GM19463 (cell line): Measurements from ENCODE around the gene CAMK1D.
"Not testable (repeated sequence)": the region's sequence is repeated elsewhere in the genome, so short reads cannot be mapped to it uniquely, and the experiment has no call there.

ENCODE experiments used
- ATAC-seq: cut with Tn5 transposase; IDR thresholded peaks from one replicate; pipeline ENCODE4 v1.9.1; 2021; ENCODE audit warnings: mild to moderate bottlenecking, moderate library complexity; ENCODE audit not compliant: unreplicated experiment

Gene CAMK1D

GRCh38 chr10:12835709-12836108 lies 486.4 kb downstream of the CAMK1D start:
- no peak for ATAC-seq

GRCh38 chr10:12838366-12838765 lies 489.0 kb downstream of the CAMK1D start:
- no peak for ATAC-seq

GRCh38 chr10:12838995-12839927 lies 489.9 kb downstream of the CAMK1D start:
- no peak for ATAC-seq

- no peak for ATAC-seq
Measured at GRCh38 chr10:12839941-12840611, 490.7 kb downstream of the CAMK1D start.

- ATAC-seq, result no peak
Measured at GRCh38 chr10:12841426-12841825, 492.1 kb downstream of the CAMK1D start.

- ATAC-seq, result no peak
Measured at GRCh38 chr10:12841826-12842225, 492.5 kb downstream of the CAMK1D start.

- no peak for ATAC-seq
Measured at GRCh38 chr10:12842310-12842709, 493.0 kb downstream of the CAMK1D start.

GRCh38 chr10:12843296-12843945 lies 494.1 kb downstream of the CAMK1D start:
- no peak for ATAC-seq

- ATAC-seq, result no peak
Measured at GRCh38 chr10:12844811-12845483, 495.6 kb downstream of the CAMK1D start.

- no peak for ATAC-seq
Measured at GRCh38 chr10:12846718-12847117, 497.4 kb downstream of the CAMK1D start.

GRCh38 chr10:12847361-12847975 lies 498.1 kb downstream of the CAMK1D start:
- no peak for ATAC-seq

- no peak for ATAC-seq
Measured at GRCh38 chr10:12848439-12849173, 499.3 kb downstream of the CAMK1D start.

GRCh38 chr10:12849319-12850181 lies 500.2 kb downstream of the CAMK1D start:
- no peak for ATAC-seq

GRCh38 chr10:12852687-12853086 lies 503.3 kb downstream of the CAMK1D start:
- ATAC-seq, result no peak

- ATAC-seq, result no peak
Measured at GRCh38 chr10:12854988-12855387, 505.6 kb downstream of the CAMK1D start.

GRCh38 chr10:12862459-12862858 lies 513.1 kb downstream of the CAMK1D start:
- no peak for ATAC-seq

GRCh38 chr10:12865515-12865914 lies 516.2 kb downstream of the CAMK1D start:
- not testable (repeated sequence) for ATAC-seq

- ATAC-seq, result no peak
Measured at GRCh38 chr10:12868229-12868628, 518.9 kb downstream of the CAMK1D start.

- ATAC-seq, result no peak
Measured at GRCh38 chr10:12869427-12869826, 520.1 kb downstream of the CAMK1D start.
